Spleen (tissue), 11 donors: ENCODE data around the gene C11orf86. TPM values are rescaled to one million over a fixed set of nuclear protein-coding genes. Genes with fewer than 3 reads are reported as not detected.

Source experiments
- DNase-seq: peaks from one replicate; pipeline ENCODE4 v3.0.0-alpha.2; 2020
- H3K27ac ChIP-seq, 8 donors: fragments of 200-600 bp; sonication (generic) in 7 of 8; 1 replicate in 4 of 8; 2 replicates in 4 of 8; pipeline versions ENCODE4 v1.5.0 to v1.8.0; 2016 to 2021; ENCODE audit warnings: inconsistent platforms in 4 of 8, mild to moderate bottlenecking in 4 of 8, moderate library complexity in 1 of 8
- H3K27me3 ChIP-seq, 7 donors: fragments of 200-600 bp; sonication (generic) in 6 of 7; replicated peaks in 1 of 7; 1 replicate in 4 of 7; 2 replicates in 3 of 7; pipeline versions ENCODE4 v1.5.0 to v1.8.0; 2016 to 2021; ENCODE audit warnings: inconsistent platforms in 3 of 7, mild to moderate bottlenecking in 1 of 7
- H3K36me3 ChIP-seq, 6 donors: fragments of 200-600 bp; sonication (generic) in 5 of 6; 1 replicate in 4 of 6; 2 replicates in 2 of 6; pipeline versions ENCODE4 v1.5.0 to v1.8.0; 2016 to 2021; ENCODE audit warnings: inconsistent platforms in 2 of 6
- H3K4me1 ChIP-seq, 6 donors: fragments of 200-600 bp; sonication (generic) in 5 of 6; 1 replicate in 3 of 6; 2 replicates in 3 of 6; pipeline versions ENCODE4 v1.5.0 to v1.8.0; 2016 to 2021; ENCODE audit warnings: inconsistent platforms in 3 of 6
- H3K4me3 ChIP-seq, 8 donors: fragments of 200-600 bp; sonication (generic) in 7 of 8; 1 replicate in 4 of 8; 2 replicates in 4 of 8; pipeline versions ENCODE4 v1.5.0 to v1.8.0; 2016 to 2021; ENCODE audit warnings: inconsistent platforms in 4 of 8, mild to moderate bottlenecking in 4 of 8, moderate library complexity in 2 of 8
- H3K9me3 ChIP-seq, 8 donors: fragments of 200-600 bp; sonication (generic) in 7 of 8; 1 replicate in 4 of 8; 2 replicates in 4 of 8; pipeline versions ENCODE4 v1.5.0 to v1.8.0; 2016 to 2021; ENCODE audit warnings: inconsistent platforms in 4 of 8
- CTCF ChIP-seq, 11 experiments: fragments of 200-600 bp in 7 of 11; fragments of 450-650 bp in 4 of 11; sonication (generic) in 4 of 11; IDR thresholded peaks in 8 of 11; conservative IDR thresholded peaks in 3 of 11; 1 replicate in 7 of 11; 2 replicates in 4 of 11; pipeline versions ENCODE4 v1.4.0 to v1.8.0; 2016 to 2021; ENCODE audit warnings: antibody characterized with exemption in 11 of 11, inconsistent platforms in 4 of 11, mild to moderate bottlenecking in 1 of 11
- POLR2A ChIP-seq, 3 donors: fragments of 450-650 bp; IDR thresholded peaks; one replicate each; pipeline ENCODE4 v1.5.1; 2017; ENCODE audit warnings: antibody characterized with exemption in 3 of 3, mild to moderate bottlenecking in 1 of 3
- POLR2AphosphoS5 ChIP-seq, 3 donors: sonication (generic); formaldehyde crosslinking; IDR thresholded peaks; one replicate each; pipeline ENCODE4 v1.5.1; 2017; ENCODE audit warnings: antibody characterized with exemption in 3 of 3
- WGBS, 5 donors: extraction: QIAGEN DNeasy Blood & Tissue Kit in 3 of 5; methylation state at CpG; one replicate each; pipeline versions ENCODE4 v1.1.5 to v1.1.7; 2013 to 2018; 5-methylcytosine and 5-hydroxymethylcytosine counted together
- intact Hi-C: fragments of 100-400 bp; cut with DNase I; formaldehyde crosslinking; loops from one replicate; pipeline ENCODE4 v1.15.0; 2023; ENCODE audit warnings: low total_unique reads
- polyA plus RNA-seq, 3 donors: library from polyadenylated mRNA; stranded (reverse); fragments of 200-250 nt; gene quantifications; one replicate each; pipeline ENCODE4 v1.2.1, GENCODE V29; 2013
- total RNA-seq, 7 donors: library from RNA; depleted of rRNA in 3 of 7; stranded (reverse); fragments of >200 nt in 3 of 7; fragmentation: NEBNext Ultra II Directional in 4 of 7; extraction: Animal tissue kit (Norgen Biotek cat#: 25700) in 4 of 7; gene quantifications; one replicate each; pipeline versions ENCODE4 v1.1.0 to v1.2.1, GENCODE V29; 2016 to 2021
- donor health status: healthy with polysubstance abuse.
- donor health status: DM: no; HTN: no; CAD: no; lungs with moderate emphysema.
- donor health status: DM: no; HTN: no; CAD: no.
- donor health status: Bipolar disorder and iron deficiency.
- donor health status: healthy.
- donor health status: DM: no; HTN: no; CAD: no.
- donor health status: DM: yes; HTN: yes; CAD: no.

C11orf86 gene
- total and polyA plus RNA-seq, 10 donors: 0.13 TPM; not detected in 9

DNA sequence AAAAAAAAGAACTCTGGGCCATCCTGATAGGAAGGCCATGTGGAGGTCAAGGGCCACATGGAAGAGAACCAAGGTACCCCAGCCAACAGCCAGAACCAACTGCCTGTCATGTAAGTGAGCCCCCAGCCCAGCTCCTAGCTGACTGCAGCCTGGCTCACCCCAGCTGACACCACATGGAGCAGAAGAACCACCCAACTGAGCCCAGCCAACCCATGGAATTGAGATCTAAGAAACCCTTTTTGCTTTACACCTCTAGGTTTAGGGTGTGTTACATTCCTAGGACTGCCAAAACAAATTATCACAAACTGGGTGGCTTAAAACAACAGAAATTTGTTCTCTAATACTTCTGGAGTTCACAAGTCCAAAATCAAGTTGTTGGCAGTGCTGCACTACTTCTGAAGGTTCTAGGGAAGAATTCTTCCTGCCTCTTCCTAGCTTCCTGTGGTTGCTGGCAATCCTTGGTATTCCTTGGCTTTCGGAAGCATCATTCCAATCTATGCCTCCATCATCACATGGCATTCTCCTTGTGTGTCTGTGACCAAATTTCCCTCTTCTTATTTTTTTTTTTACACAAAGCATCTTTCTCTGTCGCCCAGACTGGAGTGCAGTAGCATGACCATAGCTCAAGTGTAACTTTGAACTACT lies 4.4 kb downstream of the C11orf86 start:
- no peak for TF ChIP-seq POLR2AphosphoS5 (IDR thresholded peaks at IDR 0.05)
- no peak for TF ChIP-seq CTCF (IDR thresholded peaks at IDR 0.05 in 8 of 11, conservative IDR thresholded peaks at IDR 0.05 in 3 of 11)
- no peak for TF ChIP-seq POLR2A (IDR thresholded peaks at IDR 0.05)
- H3K27ac ChIP-seq: no peak overlapping the region
- peaks cover 0 to 13% (median 7%) of the 10 kb centered on the region in 6 donors for H3K4me1 ChIP-seq
- no peak for DNase-seq
- no peak overlapping the region for H3K4me3 ChIP-seq
- H3K36me3 ChIP-seq: no peaks in the 10 kb centered on the region
- H3K27me3 ChIP-seq: peaks cover 0 to 30% (median 0%) of the 10 kb centered on the region in 7 donors
- peaks cover 0 to 30% (median 18%) of the 10 kb centered on the region in 8 donors for H3K9me3 ChIP-seq
- intact Hi-C loops: no loop called here
- 92 to 98% (median 93%) methylated on average over 2 of the region's 2 CpGs for WGBS, 5 donors

- peaks cover 0 to 28% (median 18%) of the 10 kb centered on the region in 8 donors for H3K9me3 ChIP-seq
- no peak overlapping the region for H3K27ac ChIP-seq
- 5 to 10% (median 8%) methylated on average over 9 of the region's 9 CpGs for whole genome bisulfite sequencing, 5 donors
- TF ChIP-seq POLR2AphosphoS5 (IDR thresholded peaks at IDR 0.05) (no peak), POLR2A (IDR thresholded peaks at IDR 0.05) (no peak), CTCF (IDR thresholded peaks at IDR 0.05 in 8 of 11, conservative IDR thresholded peaks at IDR 0.05 in 3 of 11) (no peak)
- no peaks in the 10 kb centered on the region for H3K36me3 ChIP-seq
- H3K4me1 ChIP-seq: peaks cover 0 to 13% (median 7%) of the 10 kb centered on the region in 6 donors
- H3K4me3 ChIP-seq: no peak overlapping the region
- no peak for DNase-seq
- intact Hi-C loops: no loop called here
- H3K27me3 ChIP-seq: peaks cover 0 to 21% (median 0%) of the 10 kb centered on the region in 7 donors
Measured at GRCh38 chr11:66981976-66982578, 7.0 kb downstream of the C11orf86 start.

GRCh38 chr11:66983275-66983924 lies 8.3 kb downstream of the C11orf86 start:
- H3K27ac ChIP-seq: no peak overlapping the region
- no peak for DNase-seq
- peaks cover 0 to 17% (median 14%) of the 10 kb centered on the region in 8 donors for H3K9me3 ChIP-seq
- WGBS, 5 donors: 63 to 92% (median 81%) methylated on average over 5 of the region's 5 CpGs
- H3K4me1 ChIP-seq: peaks cover 0 to 19% (median 8%) of the 10 kb centered on the region in 6 donors
- no peaks in the 10 kb centered on the region for H3K36me3 ChIP-seq
- no peak overlapping the region for H3K4me3 ChIP-seq
- H3K27me3 ChIP-seq: peaks cover 0 to 21% (median 0%) of the 10 kb centered on the region in 7 donors
- intact Hi-C loops: no loop called here
- no peak for TF ChIP-seq POLR2AphosphoS5 (IDR thresholded peaks at IDR 0.05)
- no peak for TF ChIP-seq POLR2A (IDR thresholded peaks at IDR 0.05)
- no peak for TF ChIP-seq CTCF (IDR thresholded peaks at IDR 0.05 in 8 of 11, conservative IDR thresholded peaks at IDR 0.05 in 3 of 11)
